ENCODE measurements around the gene CDCA5. TPM values are rescaled to one million over a fixed set of nuclear protein-coding genes. Genes with fewer than 3 reads are reported as not detected.

Gene CDCA5, protein sequence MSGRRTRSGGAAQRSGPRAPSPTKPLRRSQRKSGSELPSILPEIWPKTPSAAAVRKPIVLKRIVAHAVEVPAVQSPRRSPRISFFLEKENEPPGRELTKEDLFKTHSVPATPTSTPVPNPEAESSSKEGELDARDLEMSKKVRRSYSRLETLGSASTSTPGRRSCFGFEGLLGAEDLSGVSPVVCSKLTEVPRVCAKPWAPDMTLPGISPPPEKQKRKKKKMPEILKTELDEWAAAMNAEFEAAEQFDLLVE
- 63.3 and 78.4 TPM in 2 replicates for total RNA-seq (2014; rRNA removed; shearing (Covaris generic))
- 44.3 and 48.8 TPM in 2 replicates for polyA plus RNA-seq (2015; cell fraction: cytosol; rRNA removed)
- 46.6 and 51.8 TPM in 2 replicates for polyA plus RNA-seq (2015; cell fraction: nucleus; rRNA removed)

- peak; percentile 92 for DNase-seq (ENCODE audit: low read depth)
Observed at GRCh38 chr11:65083834-65084597, at the start of gene CDCA5, which contains the start of gene ZFPL1. TSS of gene CDCA5 (minus strand) at chr11:65084040. CDS start at chr11:65083978, 62 bp downstream. TSS of gene ZFPL1 (plus strand) at chr11:65084222. CDS start at chr11:65084699, 477 bp downstream.

DNA sequence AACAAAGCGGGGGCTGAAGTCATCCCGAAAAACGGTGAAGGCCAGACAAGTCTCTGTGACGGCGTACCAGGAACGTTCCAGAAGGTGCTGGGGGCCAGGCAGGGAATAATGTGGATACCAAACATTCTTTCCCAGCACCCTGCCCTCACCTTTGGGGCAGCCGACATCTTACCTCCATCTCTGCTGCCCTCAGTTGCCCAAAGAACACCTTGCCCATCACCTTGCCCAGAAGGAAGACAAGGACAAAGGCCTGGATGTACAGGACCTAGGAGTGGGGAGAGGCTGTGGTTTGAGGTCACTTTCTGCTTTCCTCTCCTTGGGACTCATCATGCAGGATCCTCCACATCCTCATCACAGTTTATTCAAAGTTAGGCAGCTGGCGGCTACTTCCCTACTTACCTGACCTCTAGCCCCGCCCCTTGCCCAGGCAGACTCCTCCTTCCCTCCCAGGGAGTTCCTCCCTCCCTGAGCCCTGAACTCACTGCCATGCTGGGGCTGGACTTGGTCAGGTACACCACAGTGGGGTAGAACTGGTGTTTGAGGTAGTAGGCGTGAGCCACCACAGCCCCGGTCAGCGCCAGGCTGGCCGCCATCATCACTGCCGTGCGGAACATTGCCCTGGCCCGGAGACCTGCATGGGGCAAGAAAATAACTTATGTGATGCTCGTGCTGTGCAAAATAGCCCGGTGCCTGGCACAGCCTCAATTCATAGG, 49.3 kb upstream of the CDCA5 start:
- DNase-seq (ENCODE audit: low read depth), result no peak

- DNase-seq (ENCODE audit: low read depth), result no peak
Observed at GRCh38 chr11:65132238-65132987, 48.6 kb upstream of the CDCA5 start.

- no peak for DNase-seq (ENCODE audit: low read depth)
Observed at GRCh38 chr11:65131895-65132237, 48.0 kb upstream of the CDCA5 start.

- DNase-seq (ENCODE audit: low read depth), result no peak
Observed at GRCh38 chr11:65131417-65131776, 47.6 kb upstream of the CDCA5 start.

- DNase-seq (ENCODE audit: low read depth), result no peak
Observed at GRCh38 chr11:65130631-65131416, 47.0 kb upstream of the CDCA5 start.

GRCh38 chr11:65129649-65130441, 46.0 kb upstream of the CDCA5 start:
- DNase-seq (ENCODE audit: low read depth), result no peak

- DNase-seq (ENCODE audit: low read depth), result no peak
Observed at GRCh38 chr11:65128182-65129145, 44.6 kb upstream of the CDCA5 start.

- no peak for DNase-seq (ENCODE audit: low read depth)
Observed at GRCh38 chr11:65127473-65128181, 43.8 kb upstream of the CDCA5 start.

- no peak for DNase-seq (ENCODE audit: low read depth)
Observed at GRCh38 chr11:65126624-65127274, 42.9 kb upstream of the CDCA5 start.

DNA sequence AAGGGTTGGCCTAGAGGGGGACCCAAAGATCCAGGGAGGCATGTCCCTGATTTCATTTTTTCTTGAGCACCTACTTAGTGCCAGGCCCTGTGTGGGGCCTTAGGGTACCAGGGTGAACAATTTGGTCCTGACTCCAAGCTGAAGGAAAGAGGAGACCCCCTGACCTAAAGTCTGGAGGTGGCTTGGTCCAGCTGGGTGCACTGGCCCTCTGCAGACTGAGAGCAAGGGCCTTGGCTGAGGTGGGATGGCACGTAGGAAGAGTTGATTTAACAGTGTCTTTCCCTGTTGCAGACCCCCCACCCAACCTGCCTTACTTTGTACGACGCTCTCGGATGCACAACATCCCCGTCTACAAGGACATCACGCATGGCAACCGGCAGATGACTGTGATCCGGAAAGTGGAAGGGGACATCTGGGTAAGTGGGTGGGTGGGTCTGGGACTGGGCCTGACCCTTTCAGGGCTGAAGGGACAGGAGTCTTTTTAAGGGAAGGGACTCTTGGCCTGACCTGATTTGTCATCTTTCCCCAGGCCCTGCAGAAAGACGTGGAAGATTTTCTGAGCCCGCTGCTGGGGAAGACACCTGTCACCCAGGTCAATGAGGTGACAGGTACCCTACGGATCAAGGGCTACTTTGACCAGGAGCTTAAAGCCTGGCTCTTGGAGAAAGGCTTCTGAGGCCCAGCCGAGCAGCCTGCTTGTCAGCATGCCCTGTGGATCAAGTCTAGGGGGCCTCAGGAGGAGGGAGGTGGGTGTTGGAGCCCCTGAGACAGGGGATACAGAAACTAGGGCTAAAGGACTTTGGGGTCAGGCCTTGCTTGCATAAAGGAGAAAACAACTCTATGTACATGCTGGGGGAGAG, 41.6 kb upstream of the CDCA5 start:
- DNase-seq (ENCODE audit: low read depth), result no peak

DNA sequence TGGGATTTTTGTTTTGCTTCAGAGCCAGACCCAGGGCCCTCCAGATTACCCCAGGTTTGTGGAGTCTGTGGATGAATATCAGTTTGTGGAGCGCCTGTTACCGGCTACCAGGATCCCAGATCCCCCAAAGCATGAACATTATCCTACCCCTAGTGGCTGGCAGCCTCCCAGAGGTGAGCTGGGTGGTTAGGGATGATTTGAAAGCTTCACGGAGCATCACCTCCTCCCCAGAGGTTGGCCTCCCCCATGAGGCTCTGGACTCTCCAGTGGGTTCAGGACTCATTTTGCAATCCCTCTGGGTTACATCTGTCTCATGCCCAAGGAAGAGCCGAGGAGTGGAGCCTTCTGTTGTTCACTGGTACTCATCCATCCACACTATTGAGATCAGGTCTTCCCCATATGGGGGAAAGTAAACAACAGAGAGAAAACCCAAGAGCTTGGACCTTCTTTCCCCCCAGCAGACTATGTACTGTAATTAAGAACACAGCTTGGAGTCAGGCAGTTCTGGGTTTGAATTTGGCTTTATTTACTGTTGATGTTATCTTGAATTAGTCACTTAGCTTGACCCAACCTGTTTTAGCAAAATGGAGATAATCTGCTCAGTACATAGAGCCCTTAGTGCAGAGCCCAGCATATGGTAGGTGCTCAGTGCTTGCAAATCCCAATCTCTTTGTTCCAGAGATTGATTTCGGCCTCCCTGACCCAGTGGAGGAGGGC, 40.8 kb upstream of the CDCA5 start:
- no peak for DNase-seq (ENCODE audit: low read depth)

GRCh38 chr11:65121865-65122696, 38.2 kb upstream of the CDCA5 start, which contains the start of the genes FAU and MRPL49:
TSS of gene FAU (minus strand) at chr11:65122134. CDS start at chr11:65121813, 321 bp downstream.
TSS of gene MRPL49 (plus strand) at chr11:65122321. CDS start at chr11:65122347, 26 bp downstream.
- DNase-seq (ENCODE audit: low read depth), result peak; percentile 96

- no peak for DNase-seq (ENCODE audit: low read depth)
Observed at GRCh38 chr11:65121447-65121864, 37.6 kb upstream of the CDCA5 start.

Measured in HT1080 (cell line).